Measurements from ENCODE around the gene COQ4. TPM values are rescaled to one million over a fixed set of nuclear protein-coding genes. Genes with fewer than 3 reads are reported as not detected.

Gene COQ4
- total RNA-seq, 1 donor from 2014 or later: 35.6 TPM

GRCh38 chr9:128382261-128382660 lies 59.6 kb downstream of the COQ4 start:
- no peak for DNase-seq

- no peak for DNase-seq
These were observed 60.5 kb downstream of the COQ4 start for GRCh38 chr9:128383007-128383753.

Other genes starting within 250 kb of the COQ4 start
- gene PTGES2, start 195.1 kb upstream of the COQ4 start, total RNA-seq: 52.8 and 87.3 TPM in 2 replicates
- gene LCN2, start 173.4 kb upstream of the COQ4 start, total RNA-seq: 0.14 TPM in 1 of 2 replicates, not detected in the other
- 47.4 and 77.1 TPM in 2 replicates for gene BBLN, start 162.6 kb upstream of the COQ4 start, total RNA-seq
- 16.7 and 37.9 TPM in 2 replicates for gene CIZ1, start 131.3 kb upstream of the COQ4 start, total RNA-seq
- gene DNM1, start 119.5 kb upstream of the COQ4 start, total RNA-seq: 0.17 and 0.33 TPM in 2 replicates
- gene GOLGA2, start 46.8 kb upstream of the COQ4 start, total RNA-seq: 68.6 and 76.2 TPM in 2 replicates
- gene SWI5, start 46.6 kb upstream of the COQ4 start, total RNA-seq: 26.9 and 29.1 TPM in 2 replicates
- gene TRUB2, start 392 bp upstream of the COQ4 start, total RNA-seq: 16.2 and 24.9 TPM in 2 replicates
- 34.5 and 38.8 TPM in 2 replicates for gene SLC27A4, start 17.7 kb downstream of the COQ4 start, total RNA-seq
- gene URM1, start 48.5 kb downstream of the COQ4 start, total RNA-seq: 64.8 and 97.7 TPM in 2 replicates
- gene CERCAM, start 98.0 kb downstream of the COQ4 start, total RNA-seq: 25.4 and 32.9 TPM in 2 replicates
- 44.2 and 55.7 TPM in 2 replicates for gene ODF2, start 133.2 kb downstream of the COQ4 start, total RNA-seq
- 19.4 and 34.2 TPM in 2 replicates for gene GLE1, start 181.9 kb downstream of the COQ4 start, total RNA-seq
- gene SPTAN1, start 229.7 kb downstream of the COQ4 start, total RNA-seq: 505 and 734 TPM in 2 replicates